EH (cell line): ENCODE data around the gene MYO1D.

Experiments used
- DNase-seq: peaks from one replicate; pipeline ENCODE4 v3.0.0-alpha.2; 2015; ENCODE audit warnings: low read depth

Gene MYO1D

GRCh38 chr17:32504166-32504990 lies 372.5 kb downstream of the MYO1D start:
- DNase-seq = peak; percentile 92

GRCh38 chr17:32503251-32504165 lies 373.4 kb downstream of the MYO1D start:
- DNase-seq = peak; percentile 49

GRCh38 chr17:32502710-32503109 lies 374.2 kb downstream of the MYO1D start:
- no peak for DNase-seq

- DNase-seq = no peak
Measured at GRCh38 chr17:32502013-32502412, 374.9 kb downstream of the MYO1D start.

GRCh38 chr17:32498391-32498790 lies 378.5 kb downstream of the MYO1D start:
- no peak for DNase-seq

- peak; percentile 61 for DNase-seq
Measured at GRCh38 chr17:32497431-32498205, 379.3 kb downstream of the MYO1D start.

GRCh38 chr17:32496395-32497073 lies 380.4 kb downstream of the MYO1D start:
- DNase-seq = peak; percentile 93

GRCh38 chr17:32495359-32496231 lies 381.3 kb downstream of the MYO1D start:
- DNase-seq = peak; percentile 36

- DNase-seq = no peak
Measured at GRCh38 chr17:32494621-32495358, 382.1 kb downstream of the MYO1D start.

- DNase-seq = no peak
Measured at GRCh38 chr17:32493976-32494513, 382.9 kb downstream of the MYO1D start.

GRCh38 chr17:32493571-32493970 lies 383.4 kb downstream of the MYO1D start:
- DNase-seq = no peak

- DNase-seq = no peak
Measured at GRCh38 chr17:32492648-32493289, 384.2 kb downstream of the MYO1D start.

- no peak for DNase-seq
Measured at GRCh38 chr17:32492264-32492589, 384.7 kb downstream of the MYO1D start.

- DNase-seq = no peak
Measured at GRCh38 chr17:32491371-32492263, 385.3 kb downstream of the MYO1D start.

GRCh38 chr17:32490101-32490482 lies 386.8 kb downstream of the MYO1D start:
- no peak for DNase-seq

GRCh38 chr17:32489320-32490100 lies 387.4 kb downstream of the MYO1D start:
- no peak for DNase-seq

GRCh38 chr17:32488604-32489180 lies 388.2 kb downstream of the MYO1D start:
- no peak for DNase-seq
